HFF-Myc (cell line): ENCODE measurements around the gene TMEM255B.

ENCODE experiments used
- DNase-seq: peaks from one replicate; pipeline ENCODE4 v3.0.0-alpha.2; 2011; ENCODE audit warnings: low read depth; ENCODE audit errors: extremely low read depth
- H3K4me3 ChIP-seq: replicated peaks from 2 replicates; pipeline ENCODE4 v1.5.1; 2011; ENCODE audit warnings: low read depth, mild to moderate bottlenecking, control low read depth, low read length
- TF ChIP-seq, protein P1 (sequence below): IDR thresholded peaks from 2 replicates; pipeline ENCODE4 v1.5.1; 2012; ENCODE audit warnings: mild to moderate bottlenecking, low read depth, low read length, control low read depth; ENCODE audit errors: missing control alignments

Gene TMEM255B

GRCh38 chr13:113746143-113746525, 12.9 kb upstream of the TMEM255B start:
- H3K4me3 ChIP-seq = no peak overlapping the region
- TF ChIP-seq, protein P1, sequence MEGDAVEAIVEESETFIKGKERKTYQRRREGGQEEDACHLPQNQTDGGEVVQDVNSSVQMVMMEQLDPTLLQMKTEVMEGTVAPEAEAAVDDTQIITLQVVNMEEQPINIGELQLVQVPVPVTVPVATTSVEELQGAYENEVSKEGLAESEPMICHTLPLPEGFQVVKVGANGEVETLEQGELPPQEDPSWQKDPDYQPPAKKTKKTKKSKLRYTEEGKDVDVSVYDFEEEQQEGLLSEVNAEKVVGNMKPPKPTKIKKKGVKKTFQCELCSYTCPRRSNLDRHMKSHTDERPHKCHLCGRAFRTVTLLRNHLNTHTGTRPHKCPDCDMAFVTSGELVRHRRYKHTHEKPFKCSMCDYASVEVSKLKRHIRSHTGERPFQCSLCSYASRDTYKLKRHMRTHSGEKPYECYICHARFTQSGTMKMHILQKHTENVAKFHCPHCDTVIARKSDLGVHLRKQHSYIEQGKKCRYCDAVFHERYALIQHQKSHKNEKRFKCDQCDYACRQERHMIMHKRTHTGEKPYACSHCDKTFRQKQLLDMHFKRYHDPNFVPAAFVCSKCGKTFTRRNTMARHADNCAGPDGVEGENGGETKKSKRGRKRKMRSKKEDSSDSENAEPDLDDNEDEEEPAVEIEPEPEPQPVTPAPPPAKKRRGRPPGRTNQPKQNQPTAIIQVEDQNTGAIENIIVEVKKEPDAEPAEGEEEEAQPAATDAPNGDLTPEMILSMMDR = no peak
- DNase-seq = no peak

DNA sequence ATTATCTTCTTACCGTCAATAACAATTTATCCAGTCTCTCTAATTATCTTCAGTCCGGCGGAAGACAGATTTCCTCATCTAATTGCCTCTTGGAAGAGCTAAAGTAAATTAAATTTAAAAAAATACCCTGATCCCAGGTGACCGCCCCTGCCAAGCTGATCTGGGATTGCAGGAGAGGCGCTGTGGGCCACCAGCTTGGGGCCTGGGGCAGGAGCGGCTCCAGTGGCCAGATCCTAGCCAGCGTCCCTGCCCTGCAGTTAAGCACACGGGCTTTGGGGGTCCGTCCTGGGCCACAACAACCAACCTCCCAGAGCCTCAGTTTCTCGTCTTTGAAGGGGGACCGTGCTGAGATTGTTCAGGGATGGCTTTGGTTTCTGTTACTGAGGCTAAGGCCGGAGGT, 12.4 kb upstream of the TMEM255B start:
- TF ChIP-seq, protein P1 = no peak
- no peak for DNase-seq

DNA sequence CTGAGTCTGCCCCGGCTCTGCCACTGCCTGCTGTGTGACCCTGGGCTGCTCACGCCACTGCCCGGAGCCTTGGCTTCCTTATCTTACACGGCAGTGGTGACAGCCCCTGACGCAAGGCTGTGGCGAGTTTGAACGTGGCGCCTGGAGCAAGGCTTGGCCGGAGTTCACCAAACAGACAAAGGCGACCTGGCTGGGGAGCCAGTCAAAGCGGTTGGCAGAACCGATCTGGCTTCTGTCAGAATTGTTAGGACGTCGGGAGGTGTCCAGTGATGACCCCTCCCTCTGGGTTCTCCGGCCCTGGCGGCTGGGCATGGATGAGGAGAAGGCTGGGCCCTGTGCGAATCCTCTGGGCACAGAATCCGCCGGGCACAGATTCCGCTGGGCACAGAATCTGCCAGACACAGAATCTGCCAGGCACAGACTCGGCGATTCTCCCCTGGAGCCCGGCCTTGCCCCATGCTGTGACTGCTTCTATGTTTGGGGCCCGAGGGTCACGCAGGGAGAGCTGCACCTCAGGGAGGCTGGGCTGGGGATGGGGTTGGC, 11.7 kb upstream of the TMEM255B start:
- TF ChIP-seq, protein P1 = no peak
- no peak overlapping the region for H3K4me3 ChIP-seq
- DNase-seq = no peak

More for the DNA sequence above, 12.4 kb upstream of the TMEM255B start:
- H3K4me3 ChIP-seq = no peak overlapping the region

- DNase-seq = no peak
- TF ChIP-seq, protein P1 = no peak
- no peak overlapping the region for H3K4me3 ChIP-seq
These were observed 10.7 kb upstream of the TMEM255B start for GRCh38 chr13:113748101-113748861.

DNA sequence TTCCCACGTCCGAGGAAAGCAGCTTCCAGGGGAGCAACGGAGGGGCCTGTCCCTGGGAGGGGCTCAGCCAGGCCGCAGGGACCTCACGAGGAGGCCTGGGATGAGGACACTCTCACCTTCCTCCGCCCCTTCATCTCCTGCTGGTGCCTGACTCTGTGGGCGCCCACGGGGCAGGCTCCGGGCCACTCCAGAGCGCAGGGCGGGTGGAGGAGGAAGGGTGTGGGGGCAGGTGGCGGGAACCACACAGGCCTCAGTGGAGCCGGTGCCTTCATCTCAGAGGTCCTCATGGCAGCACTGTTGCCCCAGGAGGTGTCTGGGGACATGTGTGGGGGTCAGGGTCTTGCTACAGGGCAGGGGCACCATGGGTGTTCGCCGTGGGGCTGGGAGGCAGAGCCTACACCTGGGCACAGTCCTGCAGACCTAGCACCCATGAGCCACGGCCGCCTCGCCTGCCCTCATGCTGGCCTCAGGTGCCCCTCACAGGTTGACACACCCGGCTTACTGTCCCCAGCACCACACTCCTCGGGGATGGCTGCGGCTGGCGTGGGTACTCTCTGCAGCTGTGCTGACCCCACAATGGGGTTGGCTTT, 10.1 kb upstream of the TMEM255B start:
- TF ChIP-seq, protein P1 = no peak
- no peak overlapping the region for H3K4me3 ChIP-seq
- no peak for DNase-seq

DNA sequence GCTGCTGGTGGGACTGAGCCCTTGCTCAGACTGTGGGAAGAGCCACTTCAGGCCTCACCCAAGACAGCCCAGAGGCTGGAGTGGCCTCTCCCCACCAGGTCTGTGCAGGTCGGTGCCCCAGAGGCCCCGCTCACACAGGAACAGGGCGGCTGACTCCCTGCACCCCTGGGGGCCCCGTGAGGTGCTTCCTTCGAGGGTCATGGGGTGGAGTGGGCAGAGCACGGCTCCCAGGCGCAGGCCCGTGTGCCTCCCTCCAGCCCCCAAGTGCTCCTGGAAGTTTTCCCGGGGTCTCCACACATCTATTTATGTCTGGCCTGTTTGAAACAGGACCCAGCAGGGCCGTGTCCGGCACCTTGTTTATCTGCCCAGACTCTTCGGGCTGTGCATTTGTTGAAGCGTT, 9.5 kb upstream of the TMEM255B start:
- H3K4me3 ChIP-seq = no peak overlapping the region
- TF ChIP-seq, protein P1 = no peak
- DNase-seq = no peak

DNA sequence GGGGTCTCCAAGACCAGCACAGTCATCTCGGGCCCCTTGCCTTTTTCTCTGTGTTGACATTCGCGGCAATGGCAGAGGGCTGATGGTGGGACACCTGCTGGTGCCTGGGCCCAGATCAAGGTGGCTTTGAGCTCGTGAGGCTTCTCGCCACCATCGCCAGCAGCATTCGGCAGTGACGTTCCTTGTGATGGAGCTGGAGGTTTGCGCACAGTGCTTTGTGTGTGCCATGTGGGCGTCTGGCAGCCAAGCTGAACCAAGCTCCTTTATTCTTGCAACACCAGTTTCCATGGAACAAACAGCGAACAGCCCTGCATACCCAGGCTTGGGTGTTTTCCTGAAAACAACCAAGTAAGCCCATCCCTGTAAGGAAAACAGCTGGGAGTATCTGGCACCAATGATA, 9.1 kb upstream of the TMEM255B start:
- no peak for DNase-seq
- TF ChIP-seq, protein P1 = no peak
- H3K4me3 ChIP-seq = no peak overlapping the region
